Right lobe of liver (tissue), 6 donors: ENCODE measurements around the gene CHCHD1. TPM values are rescaled to one million over a fixed set of nuclear protein-coding genes. Genes with fewer than 3 reads are reported as not detected.

Source experiments
- ATAC-seq, 4 donors: fragments of 200-7000 bp; cut with Tn5 transposase; one replicate each; pipeline ENCODE4 v1.9.1; 2020; ENCODE audit warnings: mild to moderate bottlenecking in 4 of 4, moderate library complexity in 4 of 4
- DNase-seq, 3 donors: peaks; one replicate each; pipeline ENCODE4 v3.0.0-alpha.2; 2020
- H3K27ac ChIP-seq, 3 donors: fragments of 200-600 bp; one replicate each; pipeline ENCODE4 v1.8.0; 2022
- H3K27me3 ChIP-seq, 2 donors: fragments of 200-600 bp; one replicate each; pipeline ENCODE4 v1.8.0; 2022
- H3K36me3 ChIP-seq, 4 donors: fragments of 200-600 bp; sonication (generic) in 1 of 4; one replicate each; pipeline versions ENCODE4 v1.5.1 to v1.8.0; 2017 to 2022; ENCODE audit warnings: control low read depth in 1 of 4
- H3K4me1 ChIP-seq, 4 donors: fragments of 200-600 bp; sonication (generic) in 1 of 4; one replicate each; pipeline versions ENCODE4 v1.5.1 to v1.8.0; 2017 to 2022; ENCODE audit warnings: control low read depth in 1 of 4
- H3K4me3 ChIP-seq, 3 donors: fragments of 200-600 bp; one replicate each; pipeline ENCODE4 v1.8.0; 2022
- H3K9me3 ChIP-seq, 4 donors: fragments of 200-600 bp; sonication (generic) in 1 of 4; one replicate each; pipeline versions ENCODE4 v1.5.1 to v1.8.0; 2017 to 2022; ENCODE audit warnings: control low read depth in 1 of 4
- CTCF ChIP-seq, 4 donors: fragments of 200-600 bp in 3 of 4; fragments of 450-650 bp in 1 of 4; IDR thresholded peaks; one replicate each; pipeline versions ENCODE4 v1.5.1 to v1.8.0; 2016 to 2022; ENCODE audit warnings: antibody characterized with exemption in 4 of 4, mild to moderate bottlenecking in 2 of 4
- POLR2A ChIP-seq: fragments of 450-650 bp; IDR thresholded peaks from one replicate; pipeline ENCODE4 v1.6.1; 2017; ENCODE audit warnings: antibody characterized with exemption, mild to moderate bottlenecking
- WGBS: methylation state at CpG from one replicate; pipeline ENCODE4 v1.1.6; 2018; ENCODE audit warnings: low coverage, low lambda C conversion rate; ENCODE audit not compliant: insufficient coverage; ENCODE audit errors: missing lambda C conversion rate; 5-methylcytosine and 5-hydroxymethylcytosine counted together
- intact Hi-C, 2 donors: fragments of 100-400 bp; cut with DNase I; formaldehyde crosslinking; loops; one replicate each; pipeline versions ENCODE4 v1.11.2 to v1.14.1; 2022
- total RNA-seq, 6 experiments: library from RNA; depleted of rRNA in 2 of 6; stranded (reverse); fragments of >200 nt in 2 of 6; fragmentation: NEBNext Ultra II Directional in 3 of 6; extraction: Animal tissue kit (Norgen Biotek cat#: 25700) in 3 of 6; gene quantifications; one replicate each; pipeline versions ENCODE4 v1.1.0 to v1.2.4, GENCODE V29; 2016 to 2023
- donor health status: DM: no; HTN: yes; CAD: no.
- donor health status: DM: no; HTN: no; CAD: no.
- donor health status: DM: no; HTN: no; CAD: no.
- donor health status: DM: no; HTN: yes; CAD: no.
- donor health status: DM: no; HTN: yes; CAD: no.

Gene CHCHD1
- total RNA-seq, 6 experiments from 2014 or later: 13.0 to 25.1 (median 17.4) TPM

GRCh38 chr10:73771722-73772280, 10.0 kb upstream of the CHCHD1 start:
- H3K27me3 ChIP-seq: no peaks in the 10 kb centered on the region
- DNase-seq: peak in 1 of 3 donors; percentile 92
- TF ChIP-seq CTCF (IDR thresholded peaks at IDR 0.05) (no peak), POLR2A (no peak)
- peak overlapping the region; percentile 76 to 92 (median 79) for H3K4me3 ChIP-seq
- 0% methylated on average over 12 of the region's 17 CpGs for WGBS
- H3K36me3 ChIP-seq: peaks cover 0 to 49% (median 21%) of the 10 kb centered on the region in 4 donors
- peak overlapping the region; percentile 88 to 98 (median 88) for H3K27ac ChIP-seq
- peak; percentile 2 to 76 (median 38) for ATAC-seq
- intact Hi-C loops: no loop called here
- H3K4me1 ChIP-seq: peaks cover 0 to 23% (median 8%) of the 10 kb centered on the region in 4 donors
- no peaks in the 10 kb centered on the region for H3K9me3 ChIP-seq

GRCh38 chr10:73772281-73773151, 9.3 kb upstream of the CHCHD1 start:
- H3K4me3 ChIP-seq: peak overlapping the region; percentile 76 to 92 (median 79)
- ATAC-seq: peak; percentile 78 to 85 (median 84)
- H3K27ac ChIP-seq: peak overlapping the region; percentile 88 to 98 (median 88)
- intact Hi-C loops: no loop called here
- no peaks in the 10 kb centered on the region for H3K9me3 ChIP-seq
- H3K36me3 ChIP-seq: peaks cover 0 to 42% (median 18%) of the 10 kb centered on the region in 4 donors
- no peaks in the 10 kb centered on the region for H3K27me3 ChIP-seq
- WGBS: 0% methylated on average over 6 of the region's 101 CpGs
- DNase-seq: peak; percentile 90 to 93 (median 92)
- TF ChIP-seq CTCF (IDR thresholded peaks at IDR 0.05) (peak in 1 of 4 donors; percentile 17), POLR2A (peak; percentile 74)
- peaks cover 0 to 23% (median 8%) of the 10 kb centered on the region in 4 donors for H3K4me1 ChIP-seq

DNA sequence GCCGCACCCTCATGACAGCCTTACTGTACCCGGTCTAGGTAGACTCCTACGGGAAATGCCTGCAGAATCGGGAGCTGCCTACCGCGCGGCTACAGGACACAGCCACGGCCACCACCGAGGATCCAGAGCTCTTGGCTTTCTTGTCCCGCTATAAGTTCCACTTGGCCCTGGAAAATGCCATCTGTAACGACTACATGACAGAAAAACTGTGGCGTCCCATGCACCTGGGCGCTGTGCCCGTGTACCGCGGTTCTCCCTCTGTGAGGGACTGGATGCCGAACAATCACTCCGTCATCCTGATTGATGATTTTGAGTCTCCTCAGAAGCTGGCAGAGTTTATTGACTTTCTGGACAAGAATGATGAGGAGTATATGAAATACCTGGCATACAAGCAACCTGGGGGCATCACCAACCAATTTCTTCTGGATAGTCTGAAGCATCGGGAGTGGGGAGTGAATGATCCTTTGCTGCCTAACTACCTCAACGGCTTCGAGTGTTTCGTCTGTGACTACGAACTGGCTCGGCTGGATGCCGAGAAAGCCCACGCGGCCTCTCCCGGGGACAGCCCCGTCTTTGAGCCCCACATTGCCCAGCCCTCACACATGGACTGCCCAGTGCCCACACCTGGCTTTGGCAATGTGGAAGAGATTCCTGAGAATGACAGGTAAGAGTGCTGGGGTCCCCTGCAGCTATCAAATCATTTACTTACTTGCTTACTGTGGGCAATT, 8.5 kb upstream of the CHCHD1 start:
- TF ChIP-seq CTCF (IDR thresholded peaks at IDR 0.05) (no peak), POLR2A (no peak)
- Histone ChIP-seq H3K27me3 (no peaks in the 10 kb centered on the region), H3K9me3 (no peaks in the 10 kb centered on the region), H3K4me3 (peak overlapping the region; percentile 76 to 92 (median 79)), H3K36me3 (peaks cover 0 to 34% (median 14%) of the 10 kb centered on the region in 4 donors), H3K4me1 (peaks cover 0 to 23% (median 8%) of the 10 kb centered on the region in 4 donors), H3K27ac (peak overlapping the region; percentile 88 to 98 (median 88))
- ATAC-seq (peak in 2 of 4 donors; percentile 2 to 3), DNase-seq (no peak)
- intact Hi-C loops: no loop called here
- 27% methylated on average over 9 of the region's 29 CpGs for WGBS

GRCh38 chr10:73774637-73775036, 7.2 kb upstream of the CHCHD1 start:
- ATAC-seq (no peak), DNase-seq (no peak)
- WGBS: 24% methylated on average over 5 of the region's 5 CpGs
- H3K4me1 ChIP-seq: peaks cover 0 to 23% (median 8%) of the 10 kb centered on the region in 4 donors
- H3K4me3 ChIP-seq: peak overlapping the region in 2 of 3 donors; percentile 79 to 92
- TF ChIP-seq POLR2A (no peak), CTCF (IDR thresholded peaks at IDR 0.05) (peak in 3 of 4 donors; percentile 6 to 18 (median 15))
- H3K9me3 ChIP-seq: no peaks in the 10 kb centered on the region
- H3K36me3 ChIP-seq: peaks cover 0 to 21% (median 7%) of the 10 kb centered on the region in 4 donors
- no peaks in the 10 kb centered on the region for H3K27me3 ChIP-seq
- intact Hi-C loops: no loop called here
- peak overlapping the region in 1 of 3 donors; percentile 88 for H3K27ac ChIP-seq
